SJSA1 (cell line): ENCODE results near the gene FAM107B. TPM values are rescaled to one million over a fixed set of nuclear protein-coding genes. Genes with fewer than 3 reads are reported as not detected.
A peak's percentile ranks its signal among the peaks of the same experiment; 100 is the strongest.

ENCODE experiments used
- DNase-seq, 2 experiments: peaks; one replicate each; pipeline ENCODE4 v3.0.0-alpha.2; 2015 to 2020; ENCODE audit warnings: low spot score in 2 of 2, low read depth in 1 of 2
- H3K27ac ChIP-seq: fragments of 250-450 bp; sonication (Bioruptor Pico); 2 replicates; pipeline ENCODE4 v1.5.1; 2020; ENCODE audit warnings: mild to moderate bottlenecking, moderate library complexity
- H3K27me3 ChIP-seq: fragments of 250-450 bp; sonication (Bioruptor Pico); replicated peaks from 2 replicates; pipeline ENCODE4 v1.5.1; 2020; ENCODE audit warnings: mild to moderate bottlenecking, moderate library complexity
- H3K36me3 ChIP-seq: fragments of 250-450 bp; sonication (Bioruptor Pico); 2 replicates; pipeline ENCODE4 v1.5.1; 2020; ENCODE audit warnings: mild to moderate bottlenecking
- H3K4me1 ChIP-seq: fragments of 250-450 bp; sonication (Bioruptor Pico); replicated peaks from 2 replicates; pipeline ENCODE4 v1.6.1; 2021; ENCODE audit warnings: mild to moderate bottlenecking
- H3K4me3 ChIP-seq: fragments of 250-450 bp; sonication (Bioruptor Pico); 2 replicates; pipeline ENCODE4 v1.5.1; 2020; ENCODE audit warnings: mild to moderate bottlenecking
- H3K9me3 ChIP-seq: fragments of 250-450 bp; sonication (Bioruptor Pico); replicated peaks from 2 replicates; pipeline ENCODE4 v1.5.1; 2020; ENCODE audit warnings: mild to moderate bottlenecking
- total RNA-seq: library from RNA; depleted of rRNA; stranded (reverse); fragments of >200 nt; shearing (Covaris generic); gene quantifications from 2 replicates; pipeline ENCODE4 v1.2.3, GENCODE V29; 2014

The FAM107B gene
- total RNA-seq, 1 experiment from 2014 or later, result 31.9 TPM

- peak; percentile 93 to 98 for DNase-seq
- Histone ChIP-seq H3K4me1 (peaks cover 40% of the 10 kb centered on the region), H3K36me3 (peaks cover 5% of the 10 kb centered on the region; the same call in 1 of the 2 replicates), H3K9me3 (no peaks in the 10 kb centered on the region), H3K27ac (peak overlapping the region; percentile 98), H3K27me3 (no peaks in the 10 kb centered on the region), H3K4me3 (no peak overlapping the region)
Observed at GRCh38 chr10:14588084-14588937, 186.4 kb downstream of the FAM107B start.

GRCh38 chr10:14587540-14588083 is 187.1 kb downstream of the FAM107B start:
- H3K9me3 ChIP-seq, result no peaks in the 10 kb centered on the region
- H3K4me3 ChIP-seq, result no peak overlapping the region
- H3K4me1 ChIP-seq, result peaks cover 40% of the 10 kb centered on the region
- no peaks in the 10 kb centered on the region for H3K27me3 ChIP-seq
- H3K36me3 ChIP-seq, result peaks cover 5% of the 10 kb centered on the region; the same call in 1 of the 2 replicates
- peak overlapping the region; percentile 98 for H3K27ac ChIP-seq
- DNase-seq, result no peak

GRCh38 chr10:14586901-14587300 is 187.8 kb downstream of the FAM107B start:
- peak overlapping the region; percentile 98 for H3K27ac ChIP-seq
- H3K9me3 ChIP-seq, result no peaks in the 10 kb centered on the region
- peaks cover 5% of the 10 kb centered on the region; the same call in 1 of the 2 replicates for H3K36me3 ChIP-seq
- no peak overlapping the region for H3K4me3 ChIP-seq
- no peaks in the 10 kb centered on the region for H3K27me3 ChIP-seq
- no peak for DNase-seq
- H3K4me1 ChIP-seq, result peaks cover 43% of the 10 kb centered on the region

GRCh38 chr10:14585287-14586193 is 189.2 kb downstream of the FAM107B start:
- H3K36me3 ChIP-seq, result peaks cover 5% of the 10 kb centered on the region; the same call in 1 of the 2 replicates
- DNase-seq, result no peak
- H3K27me3 ChIP-seq, result no peaks in the 10 kb centered on the region
- no peaks in the 10 kb centered on the region for H3K9me3 ChIP-seq
- peaks cover 44% of the 10 kb centered on the region for H3K4me1 ChIP-seq
- H3K27ac ChIP-seq, result no peak overlapping the region
- H3K4me3 ChIP-seq, result no peak overlapping the region

GRCh38 chr10:14584661-14585060 is 190.0 kb downstream of the FAM107B start:
- DNase-seq, result no peak
- Histone ChIP-seq H3K9me3 (no peaks in the 10 kb centered on the region), H3K27ac (no peak overlapping the region), H3K36me3 (peaks cover 5% of the 10 kb centered on the region; the same call in 1 of the 2 replicates), H3K4me3 (no peak overlapping the region), H3K27me3 (no peaks in the 10 kb centered on the region), H3K4me1 (peaks cover 45% of the 10 kb centered on the region)

- Histone ChIP-seq H3K4me3 (no peak overlapping the region), H3K9me3 (no peaks in the 10 kb centered on the region), H3K27me3 (no peaks in the 10 kb centered on the region), H3K36me3 (peaks cover 5% of the 10 kb centered on the region; the same call in 1 of the 2 replicates), H3K4me1 (peaks cover 46% of the 10 kb centered on the region), H3K27ac (no peak overlapping the region)
- no peak for DNase-seq
Observed at GRCh38 chr10:14583967-14584366, 190.7 kb downstream of the FAM107B start.

- peaks cover 43% of the 10 kb centered on the region for H3K4me1 ChIP-seq
- peaks cover 5% of the 10 kb centered on the region; the same call in 1 of the 2 replicates for H3K36me3 ChIP-seq
- no peak overlapping the region for H3K4me3 ChIP-seq
- no peaks in the 10 kb centered on the region for H3K9me3 ChIP-seq
- no peak for DNase-seq
- H3K27ac ChIP-seq, result no peak overlapping the region
- no peaks in the 10 kb centered on the region for H3K27me3 ChIP-seq
Observed at GRCh38 chr10:14583252-14583651, 191.4 kb downstream of the FAM107B start.

GRCh38 chr10:14581553-14582321 is 193.0 kb downstream of the FAM107B start:
- DNase-seq, result no peak
- no peaks in the 10 kb centered on the region for H3K9me3 ChIP-seq
- H3K36me3 ChIP-seq, result peaks cover 3% of the 10 kb centered on the region
- H3K4me1 ChIP-seq, result peaks cover 45% of the 10 kb centered on the region
- no peak overlapping the region for H3K27ac ChIP-seq
- no peak overlapping the region for H3K4me3 ChIP-seq
- H3K27me3 ChIP-seq, result no peaks in the 10 kb centered on the region

GRCh38 chr10:14580671-14581332 is 193.9 kb downstream of the FAM107B start:
- H3K27me3 ChIP-seq, result no peaks in the 10 kb centered on the region
- H3K9me3 ChIP-seq, result no peaks in the 10 kb centered on the region
- H3K36me3 ChIP-seq, result peaks cover 5% of the 10 kb centered on the region
- H3K27ac ChIP-seq, result no peak overlapping the region
- H3K4me3 ChIP-seq, result no peak overlapping the region
- DNase-seq, result no peak
- peaks cover 36% of the 10 kb centered on the region for H3K4me1 ChIP-seq

- peaks cover 6% of the 10 kb centered on the region for H3K36me3 ChIP-seq
- peaks cover 33% of the 10 kb centered on the region for H3K4me1 ChIP-seq
- H3K4me3 ChIP-seq, result no peak overlapping the region
- H3K27me3 ChIP-seq, result no peaks in the 10 kb centered on the region
- no peaks in the 10 kb centered on the region for H3K9me3 ChIP-seq
- DNase-seq, result no peak
- H3K27ac ChIP-seq, result peak overlapping the region; percentile 78
Observed at GRCh38 chr10:14579405-14579804, 195.3 kb downstream of the FAM107B start.

GRCh38 chr10:14578060-14578952 is 196.4 kb downstream of the FAM107B start:
- H3K4me3 ChIP-seq, result peak overlapping the region; percentile 16
- peak; percentile 69 to 85 for DNase-seq
- H3K4me1 ChIP-seq, result peaks cover 42% of the 10 kb centered on the region
- peak overlapping the region; percentile 78 for H3K27ac ChIP-seq
- no peaks in the 10 kb centered on the region for H3K27me3 ChIP-seq
- peaks cover 6% of the 10 kb centered on the region for H3K36me3 ChIP-seq
- no peaks in the 10 kb centered on the region for H3K9me3 ChIP-seq

GRCh38 chr10:14574885-14575284 is 199.8 kb downstream of the FAM107B start:
- H3K27me3 ChIP-seq, result no peaks in the 10 kb centered on the region
- peaks cover 13% of the 10 kb centered on the region for H3K36me3 ChIP-seq
- H3K9me3 ChIP-seq, result no peaks in the 10 kb centered on the region
- DNase-seq, result no peak
- peaks cover 62% of the 10 kb centered on the region for H3K4me1 ChIP-seq
- H3K4me3 ChIP-seq, result no peak overlapping the region
- H3K27ac ChIP-seq, result no peak overlapping the region
